Activated CD8-positive, alpha-beta memory T cell treated with anti-CD3 and anti-CD28 coated beads for 36 hours (primary cell): ENCODE results near the gene MDFIC2. TPM values are rescaled to one million over a fixed set of nuclear protein-coding genes. Genes with fewer than 3 reads are reported as not detected.

Source experiments
- CTCF ChIA-PET: fragments of 350-600 bp; sonication (Branson Sonifier 250); formaldehyde crosslinking; loops from one replicate; lab custom pipeline; 2021; ENCODE audit warnings: antibody characterized with exemption; lab: Charles Lee
- POLR2A ChIA-PET: fragments of 350-600 bp; sonication (Branson Sonifier 250); formaldehyde crosslinking; loops from one replicate; lab custom pipeline; 2021; ENCODE audit warnings: antibody characterized with exemption; lab: Charles Lee
- total RNA-seq, 2 experiments: library from RNA; stranded (reverse); gene quantifications; one replicate each; pipeline ENCODE4 v1.2.3, GENCODE V29; 2021

The MDFIC2 gene
- total RNA-seq, 2 experiments from 2014 or later = not detected

DNA sequence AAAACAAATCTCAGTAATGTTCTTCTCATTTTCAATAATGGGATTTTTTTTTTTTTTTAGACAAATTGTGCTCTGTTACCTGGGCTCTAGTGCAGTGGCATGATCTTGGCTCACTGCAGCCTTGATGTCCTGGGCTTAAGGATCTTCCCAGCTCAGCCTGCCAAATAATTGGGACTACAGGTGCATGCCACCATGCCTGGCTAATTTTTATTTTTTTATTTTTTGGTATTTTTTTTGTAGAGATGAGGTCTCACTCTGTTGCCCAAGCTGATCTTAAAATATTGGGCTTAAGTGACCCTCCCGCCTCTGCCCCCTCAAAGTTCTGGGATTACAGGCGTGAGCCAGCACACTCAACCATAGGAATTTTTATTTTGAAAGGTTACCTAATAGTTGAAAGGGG is 126.2 kb downstream of the MDFIC2 start:
- CTCF ChIA-PET = interaction anchor here (0.7 kb wide), 1 partner anchor 485 kb away, joined by 3 read pairs; no protein-coding TSS in a partner anchor
- POLR2A ChIA-PET = no interaction called here

DNA sequence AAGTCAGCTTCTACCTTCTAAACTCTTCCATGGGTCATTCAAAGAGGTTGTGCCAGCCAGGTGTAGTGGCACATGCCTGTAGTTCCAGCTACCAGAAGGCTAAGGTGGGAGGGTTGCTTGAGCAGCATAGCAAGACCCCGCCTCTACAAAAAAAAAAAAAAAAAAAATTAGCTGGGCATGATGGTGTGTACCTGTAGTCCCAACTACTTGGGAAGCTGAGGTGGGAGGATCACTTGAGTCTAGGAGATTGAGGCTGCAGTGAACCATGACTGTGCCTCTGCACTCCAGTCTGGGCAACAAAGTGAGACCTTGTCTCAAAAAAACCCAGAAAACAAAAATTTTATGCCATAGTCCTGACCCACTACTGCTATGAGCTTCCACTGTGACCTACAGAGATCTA is 126.8 kb downstream of the MDFIC2 start:
- ChIA-PET CTCF (interaction anchor here (0.7 kb wide), 1 partner anchor 485 kb away, joined by 3 read pairs; no protein-coding TSS in a partner anchor), POLR2A (no interaction called here)

DNA sequence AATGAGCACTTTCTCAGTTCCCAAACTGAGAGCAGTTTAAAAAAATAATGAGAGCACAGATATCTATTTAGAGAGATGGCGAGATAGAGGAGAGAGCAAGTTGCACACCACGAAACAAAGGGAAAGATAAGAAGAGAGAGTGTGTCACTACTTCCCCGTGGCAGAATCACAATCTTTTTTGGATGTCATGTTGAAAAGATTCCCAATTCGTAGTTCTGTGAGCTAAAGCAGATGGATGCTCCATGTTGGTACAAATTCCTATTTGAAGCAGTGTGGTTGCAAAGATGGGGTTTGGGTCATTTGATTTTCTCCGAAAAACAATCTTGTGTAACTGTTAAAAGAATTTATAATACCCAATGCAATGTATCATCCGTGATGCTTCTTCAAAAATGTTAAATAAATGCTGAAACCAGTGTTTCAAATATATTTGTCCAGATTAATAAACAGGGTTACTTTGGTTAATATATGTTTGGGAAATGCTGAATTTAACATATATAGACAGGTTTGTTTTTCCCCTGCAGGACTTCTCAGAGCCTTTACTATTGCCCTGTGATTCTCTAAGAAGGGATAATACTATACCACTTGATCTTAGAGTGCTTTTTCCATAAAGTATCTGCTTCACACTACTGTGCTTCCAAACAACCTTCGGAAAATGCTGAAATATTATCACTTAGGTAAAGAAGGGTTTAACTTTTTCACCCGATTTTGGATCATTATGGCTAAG is 128.5 kb downstream of the MDFIC2 start:
- POLR2A ChIA-PET = no interaction called here
- CTCF ChIA-PET = no interaction called here

DNA sequence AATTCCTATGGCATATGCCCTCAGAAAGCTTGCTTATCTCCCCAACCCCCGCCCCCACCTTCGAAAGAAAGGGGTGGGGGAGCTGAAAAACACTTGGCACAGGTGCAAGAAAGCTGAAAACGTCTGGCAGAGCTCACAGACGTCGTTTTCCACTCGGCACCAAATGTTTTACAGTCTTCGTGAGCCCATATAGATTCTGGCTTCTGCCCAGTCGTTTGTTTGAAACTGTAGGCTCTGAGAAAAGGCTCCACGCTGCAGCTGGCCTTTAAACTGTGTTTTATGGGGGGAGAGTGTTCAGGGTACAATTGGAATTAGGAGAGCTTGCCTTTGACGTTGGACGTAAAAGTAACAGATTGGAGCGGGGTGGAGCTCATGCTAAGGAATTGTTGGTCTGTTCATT is 130.3 kb downstream of the MDFIC2 start:
- ChIA-PET CTCF (no interaction called here), POLR2A (no interaction called here)

DNA sequence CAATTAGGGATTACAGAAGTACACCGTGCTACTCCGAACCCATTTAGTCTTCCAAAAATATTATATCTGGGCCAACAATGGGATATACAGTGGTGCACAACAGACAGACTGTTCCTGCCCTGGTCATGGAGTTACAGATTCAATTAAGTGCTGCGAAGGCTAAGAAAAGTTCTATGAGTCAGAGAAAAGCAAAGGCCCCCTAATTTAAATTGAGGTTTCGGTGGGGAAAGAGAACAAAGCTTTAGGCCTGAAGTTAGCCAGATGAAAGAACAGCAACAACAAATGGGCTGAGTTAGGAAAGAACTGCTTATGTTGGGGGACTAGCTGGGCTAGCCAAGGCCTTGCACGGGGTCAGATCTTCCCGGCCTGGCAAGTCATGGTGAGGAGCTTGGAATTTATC is 131.8 kb downstream of the MDFIC2 start:
- CTCF ChIA-PET = no interaction called here
- POLR2A ChIA-PET = interaction anchor here (0.5 kb wide), 1 partner anchor 332 kb away, joined by 4 read pairs; no protein-coding TSS in a partner anchor

DNA sequence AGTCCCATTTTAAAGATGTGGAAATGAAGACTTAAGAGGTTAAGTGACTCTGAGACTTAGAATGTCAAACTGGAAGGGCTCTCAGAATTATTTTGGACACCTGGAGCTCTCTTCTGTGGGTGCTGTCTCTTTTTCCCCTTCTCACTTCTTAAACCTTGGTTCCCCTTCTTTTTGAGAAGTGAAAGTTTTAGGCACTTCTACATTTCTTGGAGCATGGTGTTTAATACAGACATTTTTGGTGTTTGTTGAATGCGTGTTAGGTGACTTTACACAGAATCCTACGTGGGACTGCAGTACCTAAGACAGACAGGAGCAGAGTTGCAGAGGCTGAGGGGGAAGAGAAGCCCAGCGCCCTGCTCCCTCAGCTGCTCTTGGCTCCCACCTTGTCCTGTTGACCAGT is 133.3 kb downstream of the MDFIC2 start:
- ChIA-PET CTCF (no interaction called here), POLR2A (no interaction called here)

DNA sequence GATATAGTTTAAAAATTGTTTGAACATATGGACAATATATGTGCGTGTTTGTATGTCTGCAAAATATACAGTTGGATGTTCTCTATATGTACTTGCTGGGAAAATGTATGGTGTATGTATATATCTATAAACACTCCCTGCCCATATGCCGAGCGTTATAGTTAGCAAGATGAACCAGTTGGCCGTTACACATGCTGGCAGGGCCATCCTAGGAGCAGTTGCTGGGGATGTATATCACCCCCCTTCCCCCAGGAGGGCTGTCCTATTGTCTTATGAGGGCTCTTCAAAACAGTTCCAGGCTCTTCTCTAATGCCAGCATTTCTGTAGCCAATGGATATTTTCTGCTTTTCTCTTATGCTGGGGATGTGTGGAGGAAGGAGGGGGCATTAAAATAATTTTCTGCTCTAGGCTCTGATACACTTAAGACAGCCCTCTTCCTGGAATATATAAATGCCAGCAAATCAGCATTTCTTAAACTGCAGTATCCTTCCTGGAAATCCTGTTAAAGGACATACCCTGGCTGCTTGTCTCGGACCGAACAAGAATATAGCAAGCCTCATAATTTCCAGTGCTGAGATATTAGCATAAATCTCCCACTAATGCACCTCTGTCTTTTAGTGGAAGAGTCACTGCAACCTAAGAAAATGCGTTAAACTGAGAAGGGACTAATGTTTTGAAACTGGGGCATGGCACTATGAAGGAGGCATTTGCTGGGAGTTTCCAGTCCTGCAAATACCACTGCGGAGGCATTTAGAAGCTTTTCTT is 134.4 kb downstream of the MDFIC2 start:
- ChIA-PET POLR2A (no interaction called here), CTCF (no interaction called here)

DNA sequence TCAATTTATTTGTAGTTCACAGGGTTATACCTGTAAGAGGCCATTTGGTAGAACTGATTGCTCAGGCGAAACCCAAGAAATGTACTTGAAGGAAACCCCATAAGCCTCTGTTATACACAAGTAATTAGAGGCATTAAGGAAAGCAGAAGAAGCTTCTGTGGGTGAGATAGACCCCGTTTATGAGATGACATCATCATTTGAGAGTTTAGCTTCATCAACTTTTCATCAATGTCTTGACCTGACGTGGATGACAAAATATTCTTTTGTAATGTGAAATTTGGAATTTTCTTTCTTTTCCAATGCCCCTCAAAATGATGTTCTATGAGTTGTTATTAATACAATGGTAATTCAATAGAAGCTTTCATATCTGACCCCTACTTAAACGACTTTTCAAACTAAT is 136.2 kb downstream of the MDFIC2 start:
- ChIA-PET POLR2A (no interaction called here), CTCF (no interaction called here)

DNA sequence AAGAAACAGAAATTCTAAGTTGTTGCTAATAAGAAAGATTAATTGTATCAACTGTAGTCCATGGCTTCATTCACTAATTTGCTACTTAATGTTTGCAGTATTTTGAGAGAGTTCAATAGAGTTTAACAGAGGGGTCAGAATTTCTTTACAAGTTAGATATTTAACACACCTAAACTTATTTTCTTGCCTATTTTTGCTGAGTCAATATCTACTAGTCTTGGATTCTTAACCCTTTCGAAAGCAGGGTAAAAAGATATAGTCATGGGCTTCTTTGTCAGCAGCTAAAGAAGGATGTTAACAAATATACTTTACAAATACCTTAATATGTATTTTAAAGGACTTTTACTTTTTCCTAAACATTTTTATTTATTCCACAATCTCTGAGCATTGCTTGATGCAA is 155.6 kb downstream of the MDFIC2 start:
- POLR2A ChIA-PET = no interaction called here
- CTCF ChIA-PET = no interaction called here

DNA sequence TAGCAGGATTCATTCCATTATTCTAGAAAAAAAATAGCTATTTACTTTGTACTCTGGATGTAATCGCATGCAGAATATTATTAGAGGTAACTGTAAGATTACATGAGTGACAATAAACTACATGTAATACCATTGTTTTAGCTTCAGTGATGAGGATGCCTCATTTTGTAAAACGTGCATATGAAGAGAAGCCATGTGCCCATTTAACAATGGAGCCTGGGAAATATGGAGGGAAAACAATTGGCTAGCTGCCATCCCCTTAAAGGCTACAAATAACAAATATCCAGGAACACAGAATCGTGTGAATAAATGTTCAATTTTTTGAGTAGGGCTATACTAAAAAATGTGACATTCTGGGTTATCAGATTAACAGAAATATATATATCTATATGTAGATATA is 161.8 kb downstream of the MDFIC2 start:
- ChIA-PET POLR2A (no interaction called here), CTCF (no interaction called here)

DNA sequence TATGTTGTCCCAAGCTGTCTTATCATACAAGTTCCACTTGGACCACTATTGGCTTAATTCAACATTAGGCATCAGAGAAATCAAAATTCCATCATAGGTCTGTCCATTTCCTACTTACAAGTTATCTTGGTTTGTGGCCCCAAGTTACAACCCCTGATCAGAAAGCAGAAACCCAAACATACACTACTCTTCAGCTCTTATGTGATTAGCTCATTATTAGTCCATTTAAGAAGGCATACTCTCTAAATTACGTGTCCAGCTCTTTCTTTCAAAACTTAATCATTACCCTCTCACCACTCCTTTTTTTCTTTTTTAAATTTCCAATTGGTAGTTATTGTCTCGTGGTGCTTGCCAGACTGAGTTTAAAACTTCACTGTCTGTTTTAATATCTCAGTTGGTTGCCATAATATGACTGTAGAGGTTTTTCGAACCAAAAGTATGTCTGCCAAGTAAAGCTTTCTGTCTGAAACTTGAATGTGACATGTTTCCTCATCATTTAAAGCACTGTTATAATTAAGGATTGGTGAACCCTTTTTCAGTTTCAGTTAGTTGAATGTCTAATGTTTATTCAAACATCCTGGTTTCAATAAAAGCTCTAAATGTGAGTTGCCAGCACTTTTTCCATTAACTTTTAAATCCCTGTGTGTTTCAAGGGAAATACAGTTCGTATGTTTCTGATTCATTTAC is 162.6 kb downstream of the MDFIC2 start:
- POLR2A ChIA-PET = no interaction called here

More for the DNA sequence above, 162.6 kb downstream of the MDFIC2 start:
- CTCF ChIA-PET = no interaction called here
